HCT116 (cell line): Measurements from ENCODE around the gene GOLGA3. TPM values are rescaled to one million over a fixed set of nuclear protein-coding genes. Genes with fewer than 3 reads are reported as not detected.

Experiments
- ATAC-seq: fragments of 200-7000 bp; cut with Tn5 transposase; 2 replicates; pipeline ENCODE4 v1.9.1; 2020; ENCODE audit warnings: mild to moderate bottlenecking, moderate library complexity
- BruUV-seq: library from RNA; stranded (reverse); fragments of 400-500 nt; replicated peaks from 2 replicates; lab custom pipeline; 2021; lab: Mats Ljungman, UMichigan
- CTCF ChIA-PET: fragments of 300-600 bp; sonication (Branson Sonifier 250); formaldehyde crosslinking; loops from one replicate; lab custom pipeline; 2021; ENCODE audit warnings: antibody characterized with exemption; lab: Charles Lee
- POLR2A ChIA-PET: fragments of 300-600, 350-600 bp; sonication (Branson Sonifier 250); formaldehyde crosslinking; loops from one replicate; lab custom pipeline; 2021; ENCODE audit warnings: antibody characterized with exemption; lab: Charles Lee
- RAD21 ChIA-PET, 2 experiments: fragments of 300-600 bp; sonication (Branson Sonifier 250); formaldehyde crosslinking; loops; one replicate each; lab custom pipeline; 2023; ENCODE audit warnings: low total read pairs in 2 of 2; ENCODE audit not compliant: uncharacterized antibody in 2 of 2, unreplicated experiment in 2 of 2, low non-redundant PET in 1 of 2; lab: Charles Lee
- DNase-seq: peaks from one replicate; pipeline ENCODE4 v3.0.0-alpha.2; 2010; ENCODE audit warnings: low read depth, low spot score
- H2AFZ ChIP-seq: fragments of 200-600 bp; shearing (Covaris generic), sonication (generic); 2 replicates; pipeline ENCODE4 v1.6.1; 2017; ENCODE audit warnings: low read depth, mixed run types, mixed read lengths, antibody characterized with exemption, low read length; ENCODE audit not compliant: poor library complexity, severe bottlenecking
- H3K27ac ChIP-seq: 2 replicates; pipeline ENCODE4 v1.5.1; 2012; ENCODE audit warnings: low read depth, low read length
- H3K27me3 ChIP-seq: fragments of 200-600 bp; sonication (generic); 2 replicates; pipeline ENCODE4 v1.6.1; 2016; ENCODE audit warnings: mixed run types, low read length, mixed read lengths; ENCODE audit not compliant: insufficient read depth
- H3K36me3 ChIP-seq, 2 experiments: fragments of 200-500 bp in 1 of 2; fragments of 200-600 bp in 1 of 2; sonication (Bioruptor generic) in 1 of 2; sonication (generic) in 1 of 2; 2 replicates each; pipeline versions ENCODE4 v1.5.1 to v1.6.1; 2014 to 2016; ENCODE audit warnings: low read length in 2 of 2, inconsistent platforms in 1 of 2, mixed read lengths in 1 of 2, mixed run types in 1 of 2; ENCODE audit not compliant: insufficient read depth in 2 of 2, control insufficient read depth in 1 of 2
- H3K4me1 ChIP-seq, 2 experiments: fragments of 200-600 bp in 1 of 2; sonication (generic) in 1 of 2; 2 replicates each; pipeline versions ENCODE4 v1.5.1 to v1.6.1; 2012 to 2017; ENCODE audit warnings: low read length in 2 of 2, inconsistent platforms in 1 of 2, mild to moderate bottlenecking in 1 of 2, mixed read lengths in 1 of 2, mixed run types in 1 of 2, moderate library complexity in 1 of 2; ENCODE audit not compliant: insufficient read depth in 2 of 2, control insufficient read depth in 1 of 2
- H3K4me2 ChIP-seq: fragments of 200-600 bp; sonication (generic); 2 replicates; pipeline ENCODE4 v1.6.1; 2017; ENCODE audit warnings: mixed run types, low read length, mixed read lengths
- H3K4me3 ChIP-seq, 2 experiments: fragments of 200-600 bp in 1 of 2; sonication (generic) in 1 of 2; replicated peaks in 1 of 2; 2 replicates each; pipeline ENCODE4 v1.5.1; 2011 to 2016; ENCODE audit warnings: low read length in 2 of 2, control low read depth in 1 of 2, low read depth in 1 of 2, mild to moderate bottlenecking in 1 of 2, mixed read lengths in 1 of 2, mixed run types in 1 of 2
- H3K79me2 ChIP-seq: fragments of 200-600 bp; sonication (generic); 2 replicates; pipeline ENCODE4 v1.6.1; 2017; ENCODE audit warnings: mild to moderate bottlenecking, mixed run types, low read length, moderate library complexity, mixed read lengths; ENCODE audit not compliant: insufficient read depth
- H3K9ac ChIP-seq: fragments of 200-600 bp; sonication (generic); 2 replicates; pipeline ENCODE4 v1.6.1; 2016; ENCODE audit warnings: low read length, mixed read lengths
- H3K9me2 ChIP-seq: fragments of 200-600 bp; sonication (generic), shearing (Covaris generic); 2 replicates; pipeline ENCODE4 v1.6.1; 2017; ENCODE audit warnings: mixed run types, mild to moderate bottlenecking, moderate library complexity; ENCODE audit not compliant: insufficient read depth
- H3K9me3 ChIP-seq, 2 experiments: fragments of 200-500 bp in 1 of 2; fragments of 200-600 bp in 1 of 2; sonication (Bioruptor generic) in 1 of 2; sonication (generic) in 1 of 2; 2 replicates each; pipeline ENCODE4 v1.6.1; 2014 to 2017; ENCODE audit warnings: low read length in 2 of 2, mixed read lengths in 2 of 2, inconsistent platforms in 1 of 2, low read depth in 1 of 2, mild to moderate bottlenecking in 1 of 2, mixed run types in 1 of 2, moderate library complexity in 1 of 2; ENCODE audit not compliant: control insufficient read depth in 1 of 2, insufficient read depth in 1 of 2
- H4K20me1 ChIP-seq: fragments of 200-600 bp; sonication (generic), shearing (Covaris generic); 2 replicates; pipeline ENCODE4 v1.6.1; 2017; ENCODE audit warnings: mixed run types, mild to moderate bottlenecking, moderate library complexity; ENCODE audit not compliant: insufficient read depth
- ATF3 ChIP-seq: IDR thresholded peaks from 2 replicates; pipeline ENCODE4 v1.6.1; 2012
- CBX3 ChIP-seq: IDR thresholded peaks from 2 replicates; pipeline ENCODE4 v1.6.1; 2012; ENCODE audit warnings: low read depth
- CEBPB ChIP-seq: IDR thresholded peaks from 2 replicates; pipeline ENCODE4 v1.6.1; 2012; ENCODE audit warnings: low read depth
- CTCF ChIP-seq, 3 experiments: fragments of 200-600 bp in 1 of 3; sonication (generic) in 1 of 3; IDR thresholded peaks in 2 of 3; conservative IDR thresholded peaks in 1 of 3; 2 replicates each; pipeline ENCODE4 v1.5.1; 2012 to 2017; ENCODE audit warnings: low read depth in 2 of 3, low read length in 2 of 3, antibody characterized with exemption in 1 of 3, borderline replicate concordance in 1 of 3, control low read depth in 1 of 3, mild to moderate bottlenecking in 1 of 3, mixed read lengths in 1 of 3, mixed run types in 1 of 3, moderate library complexity in 1 of 3; ENCODE audit not compliant: insufficient read depth in 1 of 3
- EGR1 ChIP-seq: IDR thresholded peaks from 2 replicates; pipeline ENCODE4 v1.6.1; 2012; ENCODE audit warnings: low read depth
- ELF1 ChIP-seq: IDR thresholded peaks from 2 replicates; pipeline ENCODE4 v1.6.1; 2012; ENCODE audit warnings: low read depth, borderline replicate concordance
- EZH2 ChIP-seq: fragments of 200-600 bp; sonication (generic); IDR thresholded peaks from 2 replicates; pipeline ENCODE4 v1.6.1; 2017; ENCODE audit warnings: antibody characterized with exemption, mixed run types
- EZH2phosphoT487 ChIP-seq: fragments of 200-600 bp; IDR thresholded peaks from 2 replicates; pipeline ENCODE4 v1.6.1; 2018; ENCODE audit warnings: antibody characterized with exemption, borderline replicate concordance
- FOSL1 ChIP-seq: IDR thresholded peaks from 2 replicates; pipeline ENCODE4 v1.6.1; 2012; ENCODE audit warnings: low read depth
- JUND ChIP-seq: IDR thresholded peaks from 2 replicates; pipeline ENCODE4 v1.6.1; 2012
- POLR2A ChIP-seq: IDR thresholded peaks from 2 replicates; pipeline ENCODE4 v1.7.0; 2011; ENCODE audit warnings: borderline replicate concordance; ENCODE audit not compliant: insufficient read depth, insufficient read length; ENCODE audit errors: extremely low read depth
- POLR2AphosphoS5 ChIP-seq: IDR thresholded peaks from 2 replicates; pipeline ENCODE4 v1.6.1; 2011; ENCODE audit warnings: mild to moderate bottlenecking, low read depth, low read length, moderate library complexity
- RAD21 ChIP-seq: IDR thresholded peaks from 2 replicates; pipeline ENCODE4 v1.6.1; 2012; ENCODE audit warnings: low read depth, mild to moderate bottlenecking
- REST ChIP-seq: IDR thresholded peaks from 2 replicates; pipeline ENCODE4 v1.6.1; 2012; ENCODE audit warnings: low read depth
- SIN3A ChIP-seq: IDR thresholded peaks from 2 replicates; pipeline ENCODE4 v1.6.1; 2012; ENCODE audit warnings: low read depth
- YY1 ChIP-seq: IDR thresholded peaks from 2 replicates; pipeline ENCODE4 v1.6.1; 2011; ENCODE audit warnings: low read length, low read depth, moderate library complexity, mild to moderate bottlenecking; ENCODE audit not compliant: insufficient replicate concordance; ENCODE audit errors: extremely low read depth
- ZNF274 ChIP-seq: fragments of 200-500 bp; sonication (Bioruptor generic); IDR thresholded peaks from 2 replicates; pipeline ENCODE4 v1.6.1; 2014; ENCODE audit warnings: mild to moderate bottlenecking, low read depth, low read length, inconsistent platforms
- intact Hi-C: fragments of 100-400 bp; cut with micrococcal nuclease; formaldehyde crosslinking; loops from 2 replicates; pipeline ENCODE4 v1.10.0; 2022
- total RNA-seq: library from RNA; stranded (reverse); gene quantifications from one replicate; pipeline ENCODE4 v1.2.1, GENCODE V29; 2021; ENCODE audit not compliant: unreplicated experiment

The GOLGA3 gene
- total RNA-seq, 1 experiment from 2014 or later: 35.1 TPM

GRCh38 chr12:132731574-132731973 is 97.1 kb downstream of the GOLGA3 start:
- no peaks in the 10 kb centered on the region for H4K20me1 ChIP-seq
- no peaks in the 10 kb centered on the region for H3K9me3 ChIP-seq
- no peaks in the 10 kb centered on the region for H3K27me3 ChIP-seq
- H3K9me2 ChIP-seq: no peaks in the 10 kb centered on the region
- no peak overlapping the region for H2AFZ ChIP-seq
- DNase-seq (no peak), ATAC-seq (no peak)
- H3K4me1 ChIP-seq: peaks cover 0 to 3% of the 10 kb centered on the region in 2 experiments; a peak in 1 of 4 replicates
- POLR2A ChIA-PET: no interaction called here
- BruUV-seq: no TSS peak
- TF ChIP-seq REST (no peak), RAD21 (no peak)
- H3K79me2 ChIP-seq: 0 out of 2 replicates have a peak, but pooled peaks cover 9% of the 10 kb centered on the region
- RAD21 ChIA-PET: no interaction called here
- no peak overlapping the region for H3K27ac ChIP-seq
- peaks cover 42 to 53% of the 10 kb centered on the region in 2 experiments for H3K36me3 ChIP-seq
- CTCF ChIA-PET: no interaction called here
- no peak overlapping the region for H3K4me3 ChIP-seq
- intact Hi-C loops: no loop called here
- no peak overlapping the region for H3K9ac ChIP-seq
- no peak overlapping the region for H3K4me2 ChIP-seq

GRCh38 chr12:132730353-132730752 is 98.3 kb downstream of the GOLGA3 start:
- Histone ChIP-seq H3K4me1 (peaks cover 0 to 3% of the 10 kb centered on the region in 2 experiments; a peak in 1 of 4 replicates), H3K9me3 (no peaks in the 10 kb centered on the region), H3K36me3 (peaks cover 43 to 64% of the 10 kb centered on the region in 2 experiments), H3K79me2 (peaks cover 9% of the 10 kb centered on the region; the same call in 1 of the 2 replicates), H4K20me1 (no peaks in the 10 kb centered on the region), H3K9ac (no peak overlapping the region), H2AFZ (no peak overlapping the region), H3K4me3 (no peak overlapping the region), H3K9me2 (no peaks in the 10 kb centered on the region), H3K4me2 (no peak overlapping the region), H3K27ac (no peak overlapping the region), H3K27me3 (no peaks in the 10 kb centered on the region)
- POLR2A ChIA-PET: interaction anchor here (0.6 kb wide), 1 partner anchor 32 kb away, joined by 3 read pairs; no protein-coding TSS in a partner anchor
- no TSS peak for BruUV-seq
- DNase-seq (no peak), ATAC-seq (peak; percentile 15; the same call in 1 of the 2 replicates)
- RAD21 ChIA-PET: no interaction called here
- CTCF ChIA-PET: no interaction called here
- intact Hi-C loops: no loop called here
- TF ChIP-seq POLR2AphosphoS5: no peak
- TF ChIP-seq CEBPB: no peak
- no peak for TF ChIP-seq YY1
- no peak for TF ChIP-seq CTCF (IDR thresholded peaks at IDR 0.05 in 2 of 3, conservative IDR thresholded peaks at IDR 0.05 in 1 of 3; ENCODE audit: borderline replicate concordance in 1 of 3, insufficient read depth in 1 of 3, low read depth in 2 of 3, low read length in 2 of 3)
- TF ChIP-seq EGR1: no peak
- no peak for TF ChIP-seq JUND
- no peak for TF ChIP-seq ZNF274
- no peak for TF ChIP-seq EZH2
- no peak for TF ChIP-seq EZH2phosphoT487
- no peak for TF ChIP-seq ELF1
- no peak for TF ChIP-seq POLR2A
- no peak for TF ChIP-seq FOSL1
- no peak for TF ChIP-seq SIN3A
- TF ChIP-seq CBX3: no peak
- TF ChIP-seq ATF3: no peak
